NT2/D1 (cell line): ENCODE results near the gene NLN.

ENCODE experiments used
- SUZ12 ChIP-seq: IDR thresholded peaks from 2 replicates; pipeline ENCODE4 v1.6.1; 2011; ENCODE audit not compliant: insufficient read length, insufficient read depth; ENCODE audit errors: extremely low read depth
- YY1 ChIP-seq: IDR thresholded peaks from 2 replicates; pipeline ENCODE4 v1.6.1; 2011; ENCODE audit not compliant: insufficient read length, insufficient read depth
- ZNF274 ChIP-seq: IDR thresholded peaks from 2 replicates; pipeline ENCODE4 v1.6.1; 2011; ENCODE audit warnings: mild to moderate bottlenecking, low read depth, low read length

DNA sequence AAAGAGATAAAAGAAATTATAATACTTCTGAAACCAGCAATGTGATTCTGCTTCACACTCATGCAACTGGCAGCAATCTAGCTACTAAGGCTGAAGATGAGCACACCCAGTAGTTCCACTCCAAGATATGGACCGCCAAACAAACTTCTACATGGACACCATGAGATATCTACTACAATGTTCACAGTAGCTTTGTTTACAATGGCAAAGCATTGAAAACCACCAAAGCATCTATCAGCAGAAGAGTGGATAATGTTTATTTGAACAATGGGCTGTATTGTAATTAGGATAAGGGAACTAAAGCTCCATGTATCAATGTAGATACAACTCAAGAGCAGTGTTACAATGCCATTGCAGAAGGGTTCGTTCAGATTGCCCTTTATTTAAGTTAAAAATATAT is 113.2 kb downstream of the NLN start:
- TF ChIP-seq ZNF274 (no peak), YY1 (no peak), SUZ12 (no peak)
